Mesodermal cell (in vitro differentiated cells): Measurements from ENCODE around the gene CCDC77.

Experiments
- H3K27ac ChIP-seq: 2 replicates; pipeline ENCODE4 v1.7.0; 2013; ENCODE audit warnings: mild to moderate bottlenecking, low read depth, low read length, moderate library complexity; ENCODE audit not compliant: severe bottlenecking
- H3K36me3 ChIP-seq: 2 replicates; pipeline ENCODE4 v1.7.1; 2013; ENCODE audit warnings: mild to moderate bottlenecking, low read length, moderate library complexity; ENCODE audit not compliant: control insufficient read depth, insufficient read depth
- H3K4me1 ChIP-seq: one replicate; pipeline ENCODE4 v1.7.1; 2013; ENCODE audit warnings: mild to moderate bottlenecking, low read length; ENCODE audit not compliant: insufficient read depth, control insufficient read depth, poor library complexity, severe bottlenecking
- H3K4me3 ChIP-seq: 2 replicates; pipeline ENCODE4 v1.7.0; 2013; ENCODE audit warnings: low read length, control low read depth, mild to moderate bottlenecking; ENCODE audit not compliant: insufficient read depth, poor library complexity, severe bottlenecking; ENCODE audit errors: extremely low read depth
- H3K9me3 ChIP-seq: 2 replicates; pipeline ENCODE4 v1.7.1; 2013; ENCODE audit warnings: mild to moderate bottlenecking, low read length, moderate library complexity; ENCODE audit not compliant: control insufficient read depth
- WGBS, 2 experiments: methylation state at CpG; one replicate each; pipeline ENCODE4 v1.1.5; 2013; ENCODE audit warnings: missing lambda C conversion rate in 2 of 2; ENCODE audit not compliant: insufficient coverage in 2 of 2; 5-methylcytosine and 5-hydroxymethylcytosine counted together

The CCDC77 gene

GRCh38 chr12:464484-465267, 63.2 kb downstream of the CCDC77 start:
- peaks cover 25% of the 10 kb centered on the region for H3K4me1 ChIP-seq
- no peaks in the 10 kb centered on the region for H3K36me3 ChIP-seq
- H3K4me3 ChIP-seq, result no peak overlapping the region
- no peak overlapping the region for H3K27ac ChIP-seq
- WGBS, 2 experiments, result 85 to 87% methylated on average over 15 of the region's 16 CpGs
- H3K9me3 ChIP-seq, result no peaks in the 10 kb centered on the region

- peaks cover 28% of the 10 kb centered on the region for H3K4me1 ChIP-seq
- 90 to 98% methylated on average over 5 to 6 of the region's 8 CpGs for WGBS, 2 experiments
- H3K27ac ChIP-seq, result no peak overlapping the region
These were observed 64.6 kb downstream of the CCDC77 start for GRCh38 chr12:466039-466438.

GRCh38 chr12:466762-467161, 65.3 kb downstream of the CCDC77 start:
- Histone ChIP-seq H3K4me1 (peaks cover 26% of the 10 kb centered on the region), H3K9me3 (no peaks in the 10 kb centered on the region), H3K27ac (no peak overlapping the region), H3K4me3 (no peak overlapping the region), H3K36me3 (no peaks in the 10 kb centered on the region)
- WGBS, 2 experiments, result 94 to 100% methylated on average over 2 to 3 of the region's 5 CpGs

More at GRCh38 chr12:466039-466438, 64.6 kb downstream of the CCDC77 start:
- H3K4me3 ChIP-seq, result no peak overlapping the region
- no peaks in the 10 kb centered on the region for H3K9me3 ChIP-seq
- no peaks in the 10 kb centered on the region for H3K36me3 ChIP-seq

GRCh38 chr12:467591-467990, 66.1 kb downstream of the CCDC77 start:
- Histone ChIP-seq H3K4me1 (peaks cover 26% of the 10 kb centered on the region), H3K4me3 (no peak overlapping the region), H3K9me3 (no peaks in the 10 kb centered on the region), H3K27ac (no peak overlapping the region), H3K36me3 (no peaks in the 10 kb centered on the region)
- 98 to 100% methylated on average over 1 to 5 of the region's 6 CpGs for WGBS, 2 experiments

- Histone ChIP-seq H3K27ac (peak overlapping the region; percentile 71), H3K36me3 (no peaks in the 10 kb centered on the region), H3K4me3 (no peak overlapping the region), H3K9me3 (no peaks in the 10 kb centered on the region), H3K4me1 (peaks cover 38% of the 10 kb centered on the region)
- 81 to 88% methylated on average over 7 to 8 of the region's 10 CpGs for WGBS, 2 experiments
These were observed 67.4 kb downstream of the CCDC77 start for GRCh38 chr12:468671-469389.

- Histone ChIP-seq H3K36me3 (no peaks in the 10 kb centered on the region), H3K4me1 (peaks cover 41% of the 10 kb centered on the region), H3K9me3 (no peaks in the 10 kb centered on the region), H3K4me3 (no peak overlapping the region), H3K27ac (no peak overlapping the region)
- WGBS, 2 experiments, result 81 to 83% methylated on average over 10 to 11 of the region's 11 CpGs
These were observed 68.7 kb downstream of the CCDC77 start for GRCh38 chr12:470133-470532.

- Histone ChIP-seq H3K4me3 (no peak overlapping the region), H3K36me3 (peaks cover 11% of the 10 kb centered on the region), H3K9me3 (no peaks in the 10 kb centered on the region), H3K27ac (peak overlapping the region; percentile 88), H3K4me1 (peaks cover 45% of the 10 kb centered on the region)
- 84 to 93% methylated on average over 2 to 4 of the region's 5 CpGs for WGBS, 2 experiments
These were observed 71.8 kb downstream of the CCDC77 start for GRCh38 chr12:473198-473597.

GRCh38 chr12:473863-474577, 72.6 kb downstream of the CCDC77 start:
- H3K27ac ChIP-seq, result peak overlapping the region; percentile 88
- H3K4me3 ChIP-seq, result no peak overlapping the region
- H3K9me3 ChIP-seq, result no peaks in the 10 kb centered on the region
- 74 to 77% methylated on average over 2 to 8 of the region's 9 CpGs for WGBS, 2 experiments
- peaks cover 11% of the 10 kb centered on the region for H3K36me3 ChIP-seq
- peaks cover 37% of the 10 kb centered on the region for H3K4me1 ChIP-seq

- Histone ChIP-seq H3K27ac (no peak overlapping the region), H3K4me3 (no peak overlapping the region), H3K9me3 (no peaks in the 10 kb centered on the region), H3K4me1 (peaks cover 32% of the 10 kb centered on the region), H3K36me3 (peaks cover 11% of the 10 kb centered on the region)
- WGBS, 2 experiments, result 73 to 80% methylated on average over 5 of the region's 5 CpGs
These were observed 73.8 kb downstream of the CCDC77 start for GRCh38 chr12:475286-475685.

- no peak overlapping the region for H3K27ac ChIP-seq
- 80 to 95% methylated on average over 4 of the region's 4 CpGs for WGBS, 2 experiments
- H3K36me3 ChIP-seq, result peaks cover 11% of the 10 kb centered on the region
- no peaks in the 10 kb centered on the region for H3K9me3 ChIP-seq
- no peak overlapping the region for H3K4me3 ChIP-seq
- peaks cover 37% of the 10 kb centered on the region for H3K4me1 ChIP-seq
These were observed 77.7 kb downstream of the CCDC77 start for GRCh38 chr12:479161-479560.
